Fibroblast of lung (primary cell): ENCODE results near the gene PAX2. TPM values are rescaled to one million over a fixed set of nuclear protein-coding genes. Genes with fewer than 3 reads are reported as not detected.

ENCODE experiments used
- DNase-seq, 2 donors: peaks; one replicate each; pipeline versions ENCODE4 v3.0.0 to v3.0.0-alpha.2; 2010; ENCODE audit warnings: low read depth in 2 of 2
- H2AFZ ChIP-seq: 2 replicates; pipeline ENCODE4 v1.5.1; 2012; ENCODE audit warnings: low read length, control low read depth, inconsistent platforms
- H3K27ac ChIP-seq: 2 replicates; pipeline ENCODE4 v1.5.1; 2011; ENCODE audit warnings: low read length, control low read depth; ENCODE audit not compliant: insufficient read depth
- H3K27me3 ChIP-seq: 2 replicates; pipeline ENCODE4 v1.5.1; 2011; ENCODE audit warnings: mild to moderate bottlenecking, low read length; ENCODE audit not compliant: control insufficient read depth, insufficient read depth
- H3K36me3 ChIP-seq: 2 replicates; pipeline ENCODE4 v1.5.1; 2011; ENCODE audit warnings: low read length; ENCODE audit not compliant: control insufficient read depth, insufficient read depth
- H3K4me1 ChIP-seq: 2 replicates; pipeline ENCODE4 v1.5.1; 2011; ENCODE audit warnings: low read length; ENCODE audit not compliant: control insufficient read depth, insufficient read depth; ENCODE audit errors: extremely low read depth
- H3K4me2 ChIP-seq: 2 replicates; pipeline ENCODE4 v1.5.1; 2011; ENCODE audit warnings: low read length, control low read depth; ENCODE audit not compliant: insufficient read depth; ENCODE audit errors: extremely low read depth
- H3K4me3 ChIP-seq, 4 experiments: fragments of 200-600 bp in 1 of 4; sonication (generic) in 1 of 4; replicated peaks in 1 of 4; 2 replicates each; pipeline ENCODE4 v1.5.1; 2011 to 2016; ENCODE audit warnings: low read length in 4 of 4, low read depth in 3 of 4, mild to moderate bottlenecking in 3 of 4, control low read depth in 2 of 4, inconsistent platforms in 1 of 4, mixed read lengths in 1 of 4; ENCODE audit not compliant: insufficient read depth in 1 of 4; ENCODE audit errors: control extremely low read depth in 1 of 4
- H3K79me2 ChIP-seq: 2 replicates; pipeline ENCODE4 v1.5.1; 2012; ENCODE audit warnings: mild to moderate bottlenecking, low read length, inconsistent platforms; ENCODE audit not compliant: control insufficient read depth, insufficient read depth
- H3K9ac ChIP-seq: 2 replicates; pipeline ENCODE4 v1.5.1; 2011; ENCODE audit warnings: mild to moderate bottlenecking, low read length, control low read depth; ENCODE audit not compliant: insufficient read depth
- H3K9me3 ChIP-seq: 2 replicates; pipeline ENCODE4 v1.5.1; 2012; ENCODE audit warnings: low read depth, low read length; ENCODE audit not compliant: control insufficient read depth, insufficient read depth
- H4K20me1 ChIP-seq: 2 replicates; pipeline ENCODE4 v1.5.1; 2011; ENCODE audit warnings: low read length; ENCODE audit not compliant: control insufficient read depth, insufficient read depth; ENCODE audit errors: extremely low read depth
- EZH2 ChIP-seq: IDR thresholded peaks from 2 replicates; pipeline ENCODE4 v1.5.1; 2012; ENCODE audit warnings: low read length, control low read depth, mild to moderate bottlenecking; ENCODE audit errors: missing control alignments
- polyA plus RNA-seq, 2 donors: library from polyadenylated mRNA; depleted of rRNA in 1 of 2; stranded (reverse) in 1 of 2; unstranded in 1 of 2; fragments of >200 nt; gene quantifications; 2 replicates each; pipeline ENCODE4 v1.2.1, GENCODE V29; 2011 to 2012; ENCODE audit warnings: missing spikeins in 1 of 2
- total RNA-seq: library from RNA; depleted of rRNA; stranded (reverse); fragments of >200 nt; gene quantifications from 2 replicates; pipeline ENCODE4 v1.2.1, GENCODE V29; 2014
- TF ChIP-seq, protein P1 (sequence below), 2 donors: IDR thresholded peaks in 1 of 2; conservative IDR thresholded peaks in 1 of 2; 1 replicate in 1 of 2; 2 replicates in 1 of 2; pipeline ENCODE4 v1.5.1; 2011 to 2012; ENCODE audit warnings: low read length in 2 of 2, control low read depth in 1 of 2, inconsistent platforms in 1 of 2, low read depth in 1 of 2, mild to moderate bottlenecking in 1 of 2

The PAX2 gene
- total and polyA plus RNA-seq, 2 donors (not counting 1 experiment from before 2014, with no cell fraction given): not detected

DNA sequence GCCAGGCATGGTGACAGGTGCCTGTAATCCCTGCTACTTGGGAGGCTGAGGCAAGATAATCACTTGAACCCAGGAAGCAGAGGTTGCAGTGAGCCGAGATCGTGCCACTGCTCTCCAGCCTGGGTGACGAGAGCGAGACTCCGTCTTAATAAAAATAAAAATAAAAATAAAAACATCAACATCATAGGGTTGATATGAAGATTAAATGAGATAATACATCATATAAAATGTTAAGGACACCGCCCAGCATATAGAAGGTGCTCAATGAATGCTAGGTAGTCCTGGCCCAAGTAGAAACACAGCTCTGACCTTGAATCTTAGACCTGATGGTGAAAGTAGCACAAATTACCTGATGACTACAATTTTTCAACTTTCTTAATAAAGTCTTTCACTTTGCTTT is 74.0 kb downstream of the PAX2 start:
- H3K9ac ChIP-seq: no peak overlapping the region
- H3K36me3 ChIP-seq: no peaks in the 10 kb centered on the region
- no peak overlapping the region for H3K4me3 ChIP-seq
- H3K79me2 ChIP-seq: no peaks in the 10 kb centered on the region
- H3K27me3 ChIP-seq: peaks cover 34% of the 10 kb centered on the region
- no peak overlapping the region for H3K4me2 ChIP-seq
- H3K4me1 ChIP-seq: no peaks in the 10 kb centered on the region
- no peak overlapping the region for H3K27ac ChIP-seq
- TF ChIP-seq, protein P1, sequence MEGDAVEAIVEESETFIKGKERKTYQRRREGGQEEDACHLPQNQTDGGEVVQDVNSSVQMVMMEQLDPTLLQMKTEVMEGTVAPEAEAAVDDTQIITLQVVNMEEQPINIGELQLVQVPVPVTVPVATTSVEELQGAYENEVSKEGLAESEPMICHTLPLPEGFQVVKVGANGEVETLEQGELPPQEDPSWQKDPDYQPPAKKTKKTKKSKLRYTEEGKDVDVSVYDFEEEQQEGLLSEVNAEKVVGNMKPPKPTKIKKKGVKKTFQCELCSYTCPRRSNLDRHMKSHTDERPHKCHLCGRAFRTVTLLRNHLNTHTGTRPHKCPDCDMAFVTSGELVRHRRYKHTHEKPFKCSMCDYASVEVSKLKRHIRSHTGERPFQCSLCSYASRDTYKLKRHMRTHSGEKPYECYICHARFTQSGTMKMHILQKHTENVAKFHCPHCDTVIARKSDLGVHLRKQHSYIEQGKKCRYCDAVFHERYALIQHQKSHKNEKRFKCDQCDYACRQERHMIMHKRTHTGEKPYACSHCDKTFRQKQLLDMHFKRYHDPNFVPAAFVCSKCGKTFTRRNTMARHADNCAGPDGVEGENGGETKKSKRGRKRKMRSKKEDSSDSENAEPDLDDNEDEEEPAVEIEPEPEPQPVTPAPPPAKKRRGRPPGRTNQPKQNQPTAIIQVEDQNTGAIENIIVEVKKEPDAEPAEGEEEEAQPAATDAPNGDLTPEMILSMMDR (conservative IDR thresholded peaks at IDR 0.05 in 1 of 2, IDR thresholded peaks at IDR 0.05 in 1 of 2; ENCODE audit: low read depth in 1 of 2, low read length in 2 of 2): no peak
- TF ChIP-seq EZH2: no peak
- H4K20me1 ChIP-seq: no peaks in the 10 kb centered on the region
- H3K9me3 ChIP-seq: no peaks in the 10 kb centered on the region
- H2AFZ ChIP-seq: no peak overlapping the region
- no peak for DNase-seq

DNA sequence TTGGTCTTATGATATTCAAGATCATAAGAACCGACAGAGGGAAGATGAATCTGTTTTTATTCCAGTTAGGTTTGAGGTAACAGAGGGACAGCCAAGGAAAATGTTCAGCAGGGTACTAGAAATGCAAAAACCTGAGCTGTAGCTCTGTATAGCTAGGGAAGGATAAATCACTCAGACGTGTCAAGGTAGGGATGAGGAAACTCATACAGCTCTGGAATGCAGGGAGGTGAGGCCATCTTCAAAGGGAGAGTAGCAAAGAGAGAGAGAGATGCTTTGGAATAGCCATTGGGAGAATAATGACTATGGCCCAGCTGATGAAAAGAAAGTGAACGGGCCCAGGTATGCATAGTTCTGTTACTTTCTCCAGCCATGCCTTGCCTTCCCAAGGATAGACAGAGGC is 77.8 kb downstream of the PAX2 start:
- Histone ChIP-seq H3K4me2 (no peak overlapping the region), H3K27me3 (peaks cover 52% of the 10 kb centered on the region)

DNA sequence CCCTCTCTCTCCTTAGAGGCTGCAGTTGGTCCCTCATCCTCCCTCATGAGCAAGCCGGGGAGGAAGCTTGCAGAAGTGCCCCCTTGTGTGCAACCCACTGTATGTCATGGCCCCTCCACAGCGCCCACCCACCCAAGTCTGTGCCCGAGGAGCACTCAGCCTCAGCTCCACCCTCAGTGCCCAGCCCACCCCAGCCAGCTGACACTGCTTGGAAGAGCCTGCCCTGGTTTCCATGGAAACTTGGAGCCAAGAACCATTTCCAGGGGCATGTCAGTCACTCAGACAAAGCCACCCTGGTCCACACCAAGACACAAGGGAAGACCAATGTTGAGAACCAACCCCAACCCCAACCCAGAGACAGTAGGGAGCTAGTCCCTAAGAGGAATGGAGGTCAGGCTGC is 79.5 kb downstream of the PAX2 start:
- no peak overlapping the region for H2AFZ ChIP-seq
- H3K9me3 ChIP-seq: no peaks in the 10 kb centered on the region
- H3K4me3 ChIP-seq: no peak overlapping the region
- no peak for DNase-seq
- H4K20me1 ChIP-seq: no peaks in the 10 kb centered on the region
- no peak overlapping the region for H3K27ac ChIP-seq
- H3K4me1 ChIP-seq: no peaks in the 10 kb centered on the region
- H3K36me3 ChIP-seq: no peaks in the 10 kb centered on the region
- no peak overlapping the region for H3K9ac ChIP-seq
- no peak overlapping the region for H3K4me2 ChIP-seq
- no peaks in the 10 kb centered on the region for H3K79me2 ChIP-seq
- no peak for TF ChIP-seq EZH2
- TF ChIP-seq, protein P1 (conservative IDR thresholded peaks at IDR 0.05 in 1 of 2, IDR thresholded peaks at IDR 0.05 in 1 of 2; ENCODE audit: low read depth in 1 of 2, low read length in 2 of 2): no peak
- peaks cover 66% of the 10 kb centered on the region for H3K27me3 ChIP-seq

More for the DNA sequence above, 77.8 kb downstream of the PAX2 start:
- Histone ChIP-seq H3K36me3 (no peaks in the 10 kb centered on the region), H3K27ac (no peak overlapping the region), H3K9ac (no peak overlapping the region), H2AFZ (no peak overlapping the region), H3K4me3 (no peak overlapping the region), H3K79me2 (no peaks in the 10 kb centered on the region), H3K4me1 (no peaks in the 10 kb centered on the region), H3K9me3 (no peaks in the 10 kb centered on the region), H4K20me1 (no peaks in the 10 kb centered on the region)
- no peak for DNase-seq
- TF ChIP-seq, protein P1 (conservative IDR thresholded peaks at IDR 0.05 in 1 of 2, IDR thresholded peaks at IDR 0.05 in 1 of 2; ENCODE audit: low read depth in 1 of 2, low read length in 2 of 2): no peak
